Measurements from ENCODE around the gene KCNQ5.

GRCh38 chr6:72650081-72650745 lies 28.3 kb downstream of the KCNQ5 start:
- TF ChIP-seq CTCF (IDR thresholded peaks at IDR 0.05; ENCODE audit: insufficient read depth, low read length, poor library complexity, severe bottlenecking) (no peak), EZH2phosphoT487 (conservative IDR thresholded peaks at IDR 0.05; ENCODE audit: low read length) (no peak)

Data from SU-DHL-6 (cell line).